K562 (cell line): ENCODE results near the gene CPNE6. TPM values are rescaled to one million over a fixed set of nuclear protein-coding genes. Genes with fewer than 3 reads are reported as not detected.
A peak's percentile ranks its signal among the peaks of the same experiment; 100 is the strongest.

ENCODE experiments used
- ATAC-seq: fragments of 200-7000 bp; cut with Tn5 transposase; 3 replicates; pipeline ENCODE4 v1.9.1; 2020; ENCODE audit warnings: moderate library complexity
- BruUV-seq: library from RNA; stranded (reverse); fragments of 400-500 nt; replicated peaks from 2 replicates; lab custom pipeline; 2021; lab: Mats Ljungman, UMichigan
- CTCF ChIA-PET: fragments of 300-600 bp; formaldehyde crosslinking; extraction: SDS; loops from one replicate; lab custom pipeline; 2021; ENCODE audit warnings: low intra/inter-chr PET ratio; lab: Yijun Ruan, JAX
- POLR2A ChIA-PET: fragments of 300-600, 350-650 bp; sonication (Branson Sonifier 250); formaldehyde crosslinking; extraction: SDS; loops from one replicate; lab custom pipeline; 2021; ENCODE audit warnings: antibody characterized with exemption, inconsistent platforms; lab: Yijun Ruan, JAX
- DNase-seq, 4 experiments: peaks; one replicate each; pipeline versions ENCODE4 v3.0.0 to v3.0.0-alpha.2; 2011 to 2018; ENCODE audit warnings: low spot score in 3 of 4, mixed read lengths in 3 of 4; ENCODE audit errors: extremely low read depth in 1 of 4
- FAIRE-seq: peaks from 2 replicates; lab custom pipeline; 2011; peaks lifted over from hg19 to GRCh38; lab: Jason Lieb, UNC
- H2AFZ ChIP-seq: 2 replicates; pipeline ENCODE4 v1.6.0; 2011; ENCODE audit warnings: low read depth, low read length, control low read depth, inconsistent platforms
- H3K27ac ChIP-seq: fragments of 200-600 bp; 3 replicates; pipeline ENCODE4 v1.8.0; 2011; ENCODE audit warnings: low read depth, mild to moderate bottlenecking, control low read depth, inconsistent platforms, low read length, moderate library complexity, mixed read lengths; ENCODE audit errors: extremely low read depth
- H3K27me3 ChIP-seq, 2 experiments: fragments of 300-600 bp in 1 of 2; 2 replicates in 1 of 2; 3 replicates in 1 of 2; pipeline versions ENCODE4 v1.6.0 to v1.8.0; 2011; ENCODE audit warnings: inconsistent platforms in 2 of 2, low read length in 2 of 2, mild to moderate bottlenecking in 1 of 2, mixed read lengths in 1 of 2, moderate library complexity in 1 of 2; ENCODE audit not compliant: control insufficient read depth in 2 of 2, insufficient read depth in 2 of 2
- H3K36me3 ChIP-seq: fragments of 300-600 bp; 3 replicates; pipeline ENCODE4 v1.8.0; 2011; ENCODE audit warnings: mild to moderate bottlenecking, low read length, inconsistent platforms; ENCODE audit not compliant: control insufficient read depth, insufficient read depth
- H3K4me1 ChIP-seq, 2 experiments: fragments of 200-600 bp in 1 of 2; replicated peaks in 1 of 2; 2 replicates in 1 of 2; 3 replicates in 1 of 2; pipeline versions ENCODE4 v1.5.1 to v1.8.0; 2011; ENCODE audit warnings: inconsistent platforms in 2 of 2, low read length in 2 of 2, mild to moderate bottlenecking in 1 of 2, mixed read lengths in 1 of 2, moderate library complexity in 1 of 2; ENCODE audit not compliant: control insufficient read depth in 2 of 2, insufficient read depth in 2 of 2
- H3K4me2 ChIP-seq: 2 replicates; pipeline ENCODE4 v1.6.1; 2011; ENCODE audit warnings: low read length, control low read depth, inconsistent platforms, mixed read lengths; ENCODE audit not compliant: insufficient read depth
- H3K4me3 ChIP-seq: fragments of 200-600 bp; sonication (generic), shearing (Covaris generic); 2 replicates; pipeline ENCODE4 v1.5.1; 2016; ENCODE audit warnings: control low read depth, inconsistent platforms
- H3K79me2 ChIP-seq: fragments of 200-600 bp; 3 replicates; pipeline ENCODE4 v1.8.0; 2011; ENCODE audit warnings: low read length, inconsistent platforms; ENCODE audit not compliant: control insufficient read depth, insufficient read depth
- H3K9ac ChIP-seq, 2 experiments: 2 replicates each; pipeline versions ENCODE4 v1.6.0 to v1.6.1; 2011; ENCODE audit warnings: low read depth in 2 of 2, low read length in 2 of 2, control low read depth in 1 of 2, inconsistent platforms in 1 of 2, mild to moderate bottlenecking in 1 of 2, mixed read lengths in 1 of 2; ENCODE audit not compliant: insufficient read depth in 1 of 2
- H3K9me1 ChIP-seq: one replicate; pipeline ENCODE4 v1.6.0; 2011; ENCODE audit warnings: inconsistent platforms, mild to moderate bottlenecking, low read length, moderate library complexity; ENCODE audit not compliant: control insufficient read depth, insufficient read depth
- H3K9me3 ChIP-seq: replicated peaks from 2 replicates; pipeline ENCODE4 v1.5.1; 2011; ENCODE audit warnings: low read depth, low read length, inconsistent platforms; ENCODE audit not compliant: control insufficient read depth, insufficient read depth
- H4K20me1 ChIP-seq: replicated peaks from 2 replicates; pipeline ENCODE4 v1.6.1; 2011; ENCODE audit warnings: low read length, inconsistent platforms, mixed read lengths; ENCODE audit not compliant: control insufficient read depth, insufficient read depth
- CHCHD3 ChIP-seq: fragments of 250-450 bp; sonication (Bioruptor Pico); IDR thresholded peaks from 2 replicates; pipeline ENCODE4 v2.1.2; 2022; ENCODE audit warnings: mild to moderate bottlenecking
- E2F3 ChIP-seq: fragments of 250-450 bp; sonication (Bioruptor Pico); IDR thresholded peaks from 2 replicates; pipeline ENCODE4 v1.4.0; 2020; ENCODE audit warnings: mild to moderate bottlenecking
- ELK1 ChIP-seq: sonication (generic); formaldehyde crosslinking; IDR thresholded peaks from 2 replicates; pipeline ENCODE4 v1.8.1; 2022; ENCODE audit warnings: missing genetic modification reagents
- FOXJ3 ChIP-seq: sonication (generic); formaldehyde crosslinking; IDR thresholded peaks from 2 replicates; pipeline ENCODE4 v1.4.0; 2020; ENCODE audit warnings: mild to moderate bottlenecking, missing genetic modification reagents
- HBP1 ChIP-seq: fragments of 450-650 bp; formaldehyde crosslinking; IDR thresholded peaks from 2 replicates; pipeline ENCODE4 v1.4.0; 2022; ENCODE audit warnings: missing genetic modification characterization
- MAFF ChIP-seq: IDR thresholded peaks from 2 replicates; pipeline ENCODE4 v1.6.1; 2012; ENCODE audit warnings: low read length, improper control_type of control experiment
- MAFK ChIP-seq: IDR thresholded peaks from 2 replicates; pipeline ENCODE4 v1.6.1; 2011; ENCODE audit warnings: low read length, improper control_type of control experiment
- MEF2D ChIP-seq: conservative IDR thresholded peaks from 2 replicates; pipeline ENCODE4 v1.6.1; 2016; ENCODE audit warnings: low read depth, missing genetic modification characterization, missing compliant biosample characterization
- PHF8 ChIP-seq: fragments of 200-600 bp; sonication (generic); IDR thresholded peaks from 2 replicates; pipeline ENCODE4 v1.6.1; 2012; ENCODE audit warnings: mixed run types, mild to moderate bottlenecking, inconsistent platforms, low read length, moderate library complexity, borderline replicate concordance
- RB1 ChIP-seq: fragments of 450-650 bp; IDR thresholded peaks from 2 replicates; pipeline ENCODE4 v1.6.1; 2017; ENCODE audit warnings: low read depth, mild to moderate bottlenecking
- RFX7 ChIP-seq: fragments of 250-450 bp; sonication (Bioruptor Pico); IDR thresholded peaks from 2 replicates; pipeline ENCODE4 v1.5.1; 2021; ENCODE audit warnings: mild to moderate bottlenecking
- SAFB2 ChIP-seq: fragments of 200-400 bp; formaldehyde crosslinking; IDR thresholded peaks from 2 replicates; pipeline ENCODE4 v1.6.1; 2018; ENCODE audit warnings: borderline replicate concordance, low read length, low read depth, moderate library complexity; ENCODE audit not compliant: severe bottlenecking
- SP1 ChIP-seq: sonication (generic); formaldehyde crosslinking; IDR thresholded peaks from 2 replicates; pipeline ENCODE4 v1.8.1; 2022; ENCODE audit warnings: mild to moderate bottlenecking, missing genetic modification reagents
- SPI1 ChIP-seq: IDR thresholded peaks from 2 replicates; pipeline ENCODE4 v1.6.1; 2011; ENCODE audit warnings: low read depth, low read length, control low read depth, borderline replicate concordance
- ZBTB1 ChIP-seq: sonication (generic); formaldehyde crosslinking; IDR thresholded peaks from 2 replicates; pipeline ENCODE4 v1.8.1; 2023; ENCODE audit warnings: missing genetic modification reagents, low read depth, mild to moderate bottlenecking, borderline replicate concordance
- ZFX ChIP-seq: sonication (generic); formaldehyde crosslinking; IDR thresholded peaks from 2 replicates; pipeline ENCODE4 v1.8.0; 2022; ENCODE audit warnings: mild to moderate bottlenecking, missing genetic modification reagents, moderate library complexity
- ZNF277 ChIP-seq: fragments of 250-450 bp; sonication (Bioruptor Pico); IDR thresholded peaks from 2 replicates; pipeline ENCODE4 v1.8.0; 2022; ENCODE audit warnings: inconsistent platforms, mild to moderate bottlenecking, moderate library complexity, borderline replicate concordance
- ZNF354B ChIP-seq: fragments of 250-450 bp; sonication (Bioruptor Pico); IDR thresholded peaks from 2 replicates; pipeline ENCODE4 v1.4.0; 2020
- WGBS: fragments of 100-300 bp; shearing (Covaris generic); methylation state at CpG from one replicate; pipeline ENCODE4 v1.1.6; 2016; ENCODE audit warnings: low coverage, mixed read lengths; ENCODE audit not compliant: insufficient coverage; ENCODE audit errors: missing lambda C conversion rate; 5-methylcytosine and 5-hydroxymethylcytosine counted together
- in situ Hi-C: fragments of 300-500 bp; cut with MboI; formaldehyde crosslinking; loops from 4 replicates; pipeline ENCODE4 v1.15.0; 2018; ENCODE audit warnings: inconsistent platforms, mixed read lengths
- intact Hi-C: fragments of 100-400 bp; cut with micrococcal nuclease; formaldehyde crosslinking; loops from 2 replicates; pipeline ENCODE4 v1.14.2; 2022
- polyA plus RNA-seq, 8 experiments: library from polyadenylated mRNA; depleted of rRNA in 4 of 8; stranded (reverse) in 5 of 8; unstranded in 3 of 8; fragments of >200 nt; fragmentation: Nextera tagmentation in 2 of 8; fragmentation: Illumina TruSeq in 1 of 8; extraction: Ambion mirVana in 2 of 8; extraction: Trizol in 1 of 8; gene quantifications; 2 replicates each; pipeline versions ENCODE4 v1.2.1 to v1.2.3, GENCODE V29; 2011 to 2014; ENCODE audit warnings: inconsistent platforms in 1 of 8, missing spikeins in 1 of 8
- total RNA-seq, 7 experiments: library from RNA; depleted of rRNA in 6 of 7; stranded (reverse); fragments of >200 nt in 6 of 7; fragmentation: Illumina TruSeq in 2 of 7; extraction: Trizol in 2 of 7; gene quantifications; 2 replicates each; pipeline versions ENCODE4 v1.2.1 to v1.2.3, GENCODE V29; 2011 to 2021; ENCODE audit warnings: low replicate concordance in 1 of 7

CPNE6 gene
- total and polyA plus RNA-seq, 9 of the 15 experiments (the other 6 are each of a cell fraction or from before 2014, with no cell fraction given), result not detected

- TF ChIP-seq PHF8, result 0 out of 2 replicates have a peak, but pooled peaks have one; percentile 5
- 0 out of 2 replicates have a peak, but pooled peaks have one; percentile 5 for TF ChIP-seq SP1 (CRISPR knock-in tag)
- TF ChIP-seq ZFX (CRISPR knock-in tag), result peak; percentile 12; the same call in 1 of the 2 replicates
- TF ChIP-seq HBP1 (CRISPR knock-in tag), result no peak
- TF ChIP-seq ZBTB1 (CRISPR knock-in tag), result no peak
Measured at GRCh38 chr14:24081739-24082211, 10.4 kb downstream of the CPNE6 start (continued).

GRCh38 chr14:24082411-24083080 is 11.2 kb downstream of the CPNE6 start:
- no peak overlapping the region for H3K4me3 ChIP-seq
- BruUV-seq, result no TSS peak
- no peaks in the 10 kb centered on the region for H3K9me1 ChIP-seq
- no peaks in the 10 kb centered on the region for H4K20me1 ChIP-seq
- H3K27me3 ChIP-seq, result no peaks in the 10 kb centered on the region
- H3K27ac ChIP-seq, result no peak overlapping the region
- H3K36me3 ChIP-seq, result no peaks in the 10 kb centered on the region
- peak overlapping the region; percentile 81 for H2AFZ ChIP-seq
- in situ Hi-C loops (no loop called here), intact Hi-C loops (no loop called here)
- no peaks in the 10 kb centered on the region for H3K9me3 ChIP-seq
- no peak overlapping the region; the same call in 1 of the 2 replicates for H3K4me2 ChIP-seq
- ChIA-PET POLR2A (interaction anchor here (1.1 to 5.5 kb wide), 4 partner anchors 12 to 32 kb away, joined by 4 to 40 read pairs (median 5); partner anchors contain the start of genes DCAF11, NRL and PCK2), CTCF (interaction anchor here (0.6 kb wide), 1 partner anchor 494 kb away, joined by 3 read pairs; no protein-coding TSS in a partner anchor)
- peaks cover 18 to 28% of the 10 kb centered on the region in 2 experiments for H3K4me1 ChIP-seq
- no peaks in the 10 kb centered on the region for H3K79me2 ChIP-seq
- ATAC-seq, result no peak
- FAIRE-seq, result no peak
- peak overlapping the region; percentile 53 to 79; a peak in 2 of 4 replicates for H3K9ac ChIP-seq
- WGBS, result 63% methylated on average over 3 of the region's 5 CpGs
- DNase-seq, result no peak
- TF ChIP-seq RFX7 (no peak), MAFK (no peak), E2F3 (CRISPR knock-in tag) (no peak), MEF2D (tag) (no peak), SPI1 (no peak), ZNF277 (CRISPR knock-in tag) (no peak), ELK1 (no peak), CHCHD3 (CRISPR knock-in tag) (no peak), ZNF354B (CRISPR knock-in tag) (no peak), SAFB2 (no peak), RB1 (no peak), MAFF (no peak), FOXJ3 (CRISPR knock-in tag) (no peak)
